CD4-positive, alpha-beta T cell treated with Interleukin-21 for 1 hour (primary cell): Measurements from ENCODE around the gene BCL11B.
"Not testable (repeated sequence)": the region's sequence is repeated elsewhere in the genome, so short reads cannot be mapped to it uniquely, and the experiment has no call there.

Experiments
- DNase-seq: peaks from one replicate; pipeline ENCODE4 v3.0.0-alpha.2; 2020

The BCL11B gene

DNA sequence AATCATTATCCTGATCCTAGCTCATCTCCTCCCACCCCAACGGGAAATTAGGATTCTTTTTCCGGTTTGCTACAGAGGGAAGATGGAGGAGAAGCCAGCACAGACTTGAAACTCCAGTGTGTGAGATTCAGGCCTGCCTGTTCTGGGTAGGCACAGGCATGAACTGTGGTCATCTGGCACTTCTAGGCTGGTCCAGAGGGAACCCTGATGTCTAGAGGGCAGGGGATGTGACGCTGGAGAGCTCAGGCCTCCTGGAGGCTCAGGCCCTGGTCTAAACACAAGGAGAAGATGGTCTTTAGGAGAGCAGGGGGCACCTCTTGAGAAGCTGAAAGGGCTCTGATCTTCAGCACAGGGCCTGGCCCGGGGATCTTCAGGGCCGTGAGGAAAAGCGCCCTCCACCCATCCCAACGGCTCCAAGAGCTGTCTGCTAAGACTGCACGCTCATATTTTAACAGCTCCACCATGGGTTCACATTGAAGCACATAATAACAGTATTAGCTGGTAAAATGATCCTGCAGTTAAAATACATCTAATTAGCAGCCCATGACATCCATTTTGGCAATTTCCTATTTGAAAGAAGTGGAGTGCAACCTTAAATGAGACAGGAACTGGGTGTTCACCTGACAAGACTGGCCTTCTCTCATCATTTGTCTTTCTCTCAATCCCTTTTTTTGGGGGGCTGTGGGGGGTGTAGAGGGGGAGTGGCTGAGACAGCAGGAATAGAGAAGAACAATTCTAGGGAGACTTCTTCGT is 35.4 kb downstream of the BCL11B start:
- no peak for DNase-seq

DNA sequence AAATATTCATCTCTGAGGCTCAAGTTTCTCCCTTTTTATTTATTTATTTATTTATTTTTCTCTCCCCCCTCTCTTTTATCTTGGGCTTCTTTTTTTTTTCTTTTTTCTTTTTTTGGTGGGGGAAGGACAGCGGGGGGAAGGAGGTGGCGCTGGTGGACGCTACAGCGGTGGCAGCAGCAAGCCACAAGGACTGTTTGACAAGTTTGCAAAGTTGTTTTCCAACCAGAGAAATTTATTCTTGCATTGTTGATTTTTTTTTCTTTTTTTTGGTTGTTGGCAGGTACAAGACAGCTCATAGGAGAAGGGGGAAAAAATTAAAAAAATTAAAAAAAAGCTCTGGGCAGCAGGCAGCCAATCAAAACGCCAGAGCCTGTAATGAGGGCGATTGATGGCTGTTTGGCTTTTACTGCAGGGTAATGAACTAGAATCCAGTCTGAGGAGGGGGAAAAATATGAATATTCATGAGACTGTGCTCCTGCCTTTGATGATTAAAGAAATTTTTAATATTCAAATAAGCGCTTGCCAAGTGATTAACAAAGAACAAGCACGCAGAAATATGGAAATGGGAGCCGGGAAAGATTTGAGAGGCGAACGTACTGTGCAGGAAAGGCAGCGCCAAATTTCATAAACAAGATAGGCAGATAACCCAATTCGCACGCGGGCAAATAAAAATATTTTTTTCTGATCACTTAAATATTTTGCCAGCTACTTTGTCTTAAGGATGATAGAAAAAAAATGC is 36.2 kb downstream of the BCL11B start:
- no peak for DNase-seq

GRCh38 chr14:99234961-99235571 is 36.9 kb downstream of the BCL11B start:
- DNase-seq = peak; percentile 66

DNA sequence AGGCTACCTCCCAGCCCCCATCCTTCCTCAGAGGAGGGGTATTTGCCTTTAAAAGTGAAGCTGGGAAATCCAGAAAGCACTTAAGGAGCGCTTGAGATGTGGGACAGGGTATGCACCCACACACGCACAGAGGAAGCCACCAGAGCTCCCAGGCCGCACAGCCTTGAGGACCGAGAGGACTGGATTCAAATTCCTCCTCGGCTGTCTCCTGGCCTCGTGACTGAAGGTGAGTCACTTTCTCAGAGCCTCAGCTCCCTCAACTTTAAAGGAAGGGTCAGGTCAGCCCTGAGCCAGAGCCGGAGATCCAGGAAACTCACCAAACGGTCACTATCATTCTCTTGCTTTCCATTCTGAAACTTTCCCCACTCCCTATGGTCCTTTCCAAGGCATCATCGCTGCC is 37.6 kb downstream of the BCL11B start:
- no peak for DNase-seq

DNA sequence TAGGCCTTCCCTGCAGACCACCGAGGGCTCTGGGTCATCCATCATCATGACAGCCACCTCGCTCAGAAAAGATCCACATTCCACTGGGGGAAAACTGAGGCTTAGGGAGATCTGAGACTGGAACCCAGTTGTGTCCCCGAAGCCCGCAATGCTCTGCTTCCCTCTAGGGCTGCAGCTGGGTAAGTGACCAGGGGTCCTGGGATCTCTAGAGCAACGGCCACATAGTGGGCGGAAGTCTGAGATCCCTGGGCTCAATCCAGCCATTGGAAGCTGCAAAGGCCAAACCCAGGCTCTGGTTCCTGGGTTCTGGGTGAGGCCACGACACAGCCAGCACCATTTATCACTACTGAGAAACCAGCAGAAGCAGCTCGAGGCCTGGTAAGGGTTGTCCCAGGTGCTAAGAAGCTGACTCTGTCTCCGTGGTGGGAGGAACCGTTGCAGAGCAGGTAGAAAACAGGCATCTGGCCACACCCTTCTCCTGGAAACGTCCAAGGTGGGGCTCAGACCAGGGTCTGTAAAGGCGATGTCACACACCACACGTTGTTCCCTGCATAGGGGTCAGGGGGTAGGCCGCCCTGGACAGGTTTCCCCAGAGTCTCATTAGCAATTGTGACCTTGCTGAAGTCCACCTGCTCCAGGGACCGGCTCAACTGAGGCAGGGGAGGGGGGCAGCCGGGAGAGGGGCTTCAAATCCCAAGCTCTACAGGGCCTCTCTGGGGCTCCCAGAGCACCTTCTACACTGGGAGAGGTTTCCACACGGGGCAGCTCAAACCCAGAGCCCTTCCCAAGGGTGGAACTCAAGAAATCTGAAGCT is 38.6 kb downstream of the BCL11B start:
- DNase-seq = no peak

GRCh38 chr14:99232714-99233214 is 39.2 kb downstream of the BCL11B start:
- DNase-seq = no peak

DNA sequence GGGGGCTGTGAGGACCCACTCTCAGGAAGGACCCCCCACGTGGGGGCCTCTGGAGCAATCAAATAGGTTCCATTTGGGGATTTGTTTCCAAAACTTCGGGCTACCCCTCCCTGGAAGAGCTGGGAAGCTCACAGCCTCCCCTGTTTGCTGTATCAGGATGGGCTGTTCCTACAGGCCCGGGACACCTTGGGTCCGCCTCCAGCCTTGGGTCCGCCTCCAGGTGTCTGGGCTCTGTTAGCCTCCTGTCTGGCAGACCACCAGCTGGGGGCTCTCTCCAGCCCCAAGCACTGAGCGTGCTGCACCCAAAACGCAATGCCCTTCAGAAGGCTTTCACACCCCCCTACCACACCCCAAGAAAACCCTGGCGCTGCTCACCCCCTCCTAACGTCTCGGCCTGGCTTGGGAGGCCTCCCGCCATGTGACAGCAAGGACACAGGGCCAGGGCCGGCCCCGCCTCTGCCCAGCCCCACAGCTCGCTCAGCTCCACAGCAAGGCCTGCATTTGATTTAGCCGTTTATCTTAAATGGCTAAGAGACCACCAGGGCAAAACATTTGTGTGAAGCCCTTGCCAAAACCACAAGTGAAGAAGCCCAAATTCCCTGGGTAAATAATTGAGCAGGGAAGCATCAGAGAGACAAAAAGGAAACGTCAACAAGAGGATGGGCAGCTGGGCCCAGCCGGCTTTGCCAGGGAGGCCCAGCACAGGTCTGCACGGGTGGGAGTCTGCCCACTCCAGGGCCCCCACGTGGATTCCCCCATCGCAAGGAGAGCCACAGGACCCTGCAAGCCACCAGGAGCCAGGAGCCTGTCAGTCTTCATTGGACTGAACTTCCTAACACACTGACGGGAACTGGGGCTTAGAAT is 39.9 kb downstream of the BCL11B start:
- DNase-seq = peak; percentile 50

DNA sequence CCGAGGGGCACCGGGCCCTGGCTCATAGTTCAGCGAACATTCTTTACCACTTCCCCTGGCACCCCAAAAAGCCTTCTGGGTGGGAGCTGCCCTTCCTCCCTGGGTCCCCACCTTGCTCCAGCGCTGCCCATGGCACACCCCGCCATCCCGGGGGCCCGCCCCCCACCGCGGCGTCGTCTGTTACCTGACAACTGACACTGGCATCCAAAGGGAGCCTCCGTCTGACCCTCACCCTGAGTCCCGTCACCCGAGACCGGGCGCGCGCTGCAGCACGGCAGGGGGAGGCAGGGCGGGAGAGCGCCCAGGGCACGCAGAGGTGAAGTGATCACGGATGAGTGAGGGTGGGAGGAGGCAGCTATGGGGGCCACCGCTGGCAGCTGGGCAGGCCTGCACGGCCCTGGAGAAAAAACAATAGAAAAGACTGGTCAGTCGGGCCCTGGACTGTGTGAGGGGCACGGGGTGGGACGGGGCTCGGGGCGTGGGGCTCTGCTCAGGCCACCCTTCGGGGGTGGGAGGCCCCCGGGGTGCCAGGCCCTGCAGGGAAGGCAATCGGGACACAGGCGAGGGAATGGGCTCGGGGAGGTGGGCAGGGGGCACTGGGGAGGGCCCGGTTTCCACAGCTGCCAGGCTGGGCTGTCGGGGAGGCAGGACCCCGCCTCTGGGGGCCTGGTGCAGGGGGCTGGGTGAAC is 40.7 kb downstream of the BCL11B start:
- DNase-seq = no peak

DNA sequence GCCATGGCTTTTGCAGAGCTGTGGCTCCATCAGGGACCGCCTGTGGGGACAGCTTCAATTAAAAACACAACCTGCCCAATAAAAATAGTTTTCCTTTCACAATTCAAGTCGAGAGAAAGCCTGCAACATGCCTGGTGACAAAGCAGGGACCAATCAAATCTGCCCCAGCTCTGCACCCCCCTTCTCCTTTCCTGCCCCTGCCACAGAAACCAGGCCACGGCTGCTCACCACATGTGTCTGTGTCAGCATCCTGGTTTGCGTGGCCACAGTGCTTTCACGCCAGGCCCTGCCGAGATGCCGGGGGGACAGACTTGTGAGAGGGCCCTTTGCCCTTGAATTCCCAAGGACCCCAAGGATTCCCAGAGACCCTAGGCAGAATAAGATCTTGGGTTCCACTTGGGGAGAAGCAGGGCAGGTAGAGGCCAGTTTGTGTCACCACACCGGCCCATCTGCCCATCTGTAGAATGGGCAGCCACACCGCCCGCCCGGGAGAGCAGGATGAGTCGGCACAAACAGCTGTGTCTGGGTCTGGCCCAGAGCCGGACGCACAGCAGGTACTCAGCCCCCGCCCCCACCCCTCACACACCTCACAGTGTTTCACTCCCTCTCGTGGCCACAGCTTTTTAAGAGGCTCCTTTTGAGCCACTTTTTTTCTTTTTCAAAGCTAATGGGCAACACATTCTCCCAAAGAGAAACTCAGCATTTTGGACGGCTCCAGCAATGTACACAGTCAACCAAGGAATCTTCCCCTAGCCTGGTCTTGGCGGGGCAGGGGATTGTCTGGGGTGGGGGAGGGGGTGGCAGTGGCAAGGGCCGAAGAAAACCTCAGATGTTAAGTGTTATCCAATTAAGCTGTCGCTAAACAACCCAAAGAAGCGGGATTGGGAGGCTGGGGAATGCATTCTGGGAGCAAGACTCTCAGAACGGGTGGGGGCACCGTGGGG is 41.5 kb downstream of the BCL11B start:
- DNase-seq = peak; percentile 91

DNA sequence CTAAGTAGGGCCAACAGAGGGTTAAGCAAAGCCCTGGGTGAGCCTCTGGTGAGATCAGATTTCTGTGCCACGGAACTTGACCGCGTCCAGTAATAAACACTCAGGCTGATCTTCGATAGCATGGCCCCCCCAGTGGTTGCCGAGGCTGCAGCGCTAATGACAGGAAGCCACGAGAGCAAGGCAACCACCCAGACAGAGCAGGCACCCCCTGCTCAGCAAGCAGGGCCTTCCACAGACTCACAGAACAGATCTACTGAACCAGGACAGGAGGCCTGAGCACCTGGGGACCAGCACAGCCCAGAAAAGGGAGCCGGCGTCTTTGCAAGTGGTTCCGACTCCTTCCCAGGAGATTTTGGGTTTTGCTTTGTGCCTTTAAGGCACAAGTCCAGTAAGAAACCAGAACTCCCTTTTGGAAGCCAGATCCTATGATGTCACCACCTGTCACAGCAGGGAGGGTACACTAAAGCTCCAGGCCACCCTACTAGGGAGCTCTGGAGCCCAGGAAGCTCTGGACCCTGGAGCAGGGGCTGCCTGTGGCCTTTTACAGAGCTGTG is 42.3 kb downstream of the BCL11B start:
- peak; percentile 63 for DNase-seq

- not testable (repeated sequence) for DNase-seq
Measured at GRCh38 chr14:99228760-99229159, 43.2 kb downstream of the BCL11B start.

GRCh38 chr14:99226687-99227086 is 45.3 kb downstream of the BCL11B start:
- no peak for DNase-seq

GRCh38 chr14:99225436-99226203 is 46.4 kb downstream of the BCL11B start:
- no peak for DNase-seq

DNA sequence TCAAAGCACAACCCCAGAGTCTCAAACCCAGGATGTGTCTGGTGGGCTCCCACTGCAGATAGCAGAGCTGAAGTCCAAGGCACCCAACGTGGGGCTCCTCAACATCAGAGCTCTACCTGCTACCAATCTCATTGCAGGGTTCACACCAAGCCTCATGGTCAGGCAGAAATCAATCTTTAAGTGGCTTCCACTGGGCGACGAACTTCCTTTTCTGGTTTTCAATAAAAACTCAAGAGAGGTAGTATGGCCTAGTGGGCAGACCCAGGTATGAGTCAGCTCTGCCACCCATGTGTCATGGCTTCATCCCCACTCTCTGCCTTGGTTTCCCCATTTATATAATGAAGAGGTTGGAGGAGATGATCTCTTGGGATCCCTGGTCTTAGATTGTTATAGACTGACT is 47.0 kb downstream of the BCL11B start:
- DNase-seq = no peak

GRCh38 chr14:99224116-99224910 is 47.7 kb downstream of the BCL11B start:
- DNase-seq = no peak

DNA sequence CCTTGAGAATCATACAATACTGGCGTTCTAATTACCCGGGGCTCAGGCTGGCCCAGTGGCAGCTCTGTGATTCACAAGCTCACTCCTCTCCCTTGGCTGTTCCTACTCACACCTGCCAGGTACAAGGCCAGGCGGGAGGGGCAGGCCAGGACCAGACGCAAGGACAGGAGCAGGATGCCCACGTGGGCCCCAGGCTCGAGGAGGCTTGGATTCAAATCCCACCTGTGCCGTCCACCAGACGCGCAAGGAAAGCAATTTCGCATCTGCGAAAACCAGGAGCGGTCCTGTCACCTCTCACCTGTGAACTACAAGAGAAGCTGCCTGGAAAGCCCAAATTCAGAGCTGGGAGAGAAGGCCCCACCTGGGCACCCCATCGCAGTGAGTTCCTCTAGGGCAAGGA is 50.6 kb downstream of the BCL11B start:
- DNase-seq = no peak

DNA sequence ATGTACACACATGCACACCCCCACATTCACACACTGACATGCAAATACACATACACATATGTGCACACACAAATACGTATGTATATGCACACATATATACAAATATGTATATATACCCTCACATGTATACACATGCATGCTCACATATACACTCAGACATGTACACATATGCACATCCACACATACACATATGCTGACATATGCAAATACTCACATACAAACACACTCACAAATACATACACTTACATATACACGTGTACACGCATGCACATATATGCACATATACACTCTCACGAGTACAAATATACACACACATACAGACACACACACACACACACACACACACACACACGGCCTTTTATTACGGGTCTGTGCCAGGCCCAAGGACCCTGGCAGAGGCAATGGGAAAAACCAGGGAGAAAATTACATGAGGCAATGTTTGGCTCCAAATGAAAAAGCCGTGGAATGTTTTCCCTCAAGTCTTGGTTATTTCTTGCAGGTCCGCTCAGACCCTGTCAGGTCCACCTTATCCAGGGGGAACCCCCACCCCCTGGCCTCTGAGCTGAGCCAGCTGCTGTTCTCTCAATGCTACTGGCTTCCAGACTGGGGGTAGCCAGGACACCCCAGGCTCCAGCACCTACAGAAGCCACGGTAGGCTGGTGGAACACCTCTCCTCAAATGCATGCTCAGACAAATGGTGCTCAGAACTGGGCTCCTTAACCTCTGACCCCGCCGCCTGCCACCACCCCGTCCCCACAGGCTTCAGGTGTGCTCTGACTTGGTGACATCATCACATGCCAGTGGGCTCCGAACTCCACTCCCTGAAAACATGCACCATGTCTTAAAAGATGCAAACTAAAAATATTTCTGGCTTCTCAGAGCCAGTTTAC is 54.7 kb downstream of the BCL11B start:
- no peak for DNase-seq
